OCI-M1 (cell line): ENCODE measurements around the gene ELOVL1.

Source experiments
- DNase-seq: peaks from one replicate; lab custom pipeline; 2025; lab: John Stamatoyannopoulos, UW

Gene ELOVL1

DNA sequence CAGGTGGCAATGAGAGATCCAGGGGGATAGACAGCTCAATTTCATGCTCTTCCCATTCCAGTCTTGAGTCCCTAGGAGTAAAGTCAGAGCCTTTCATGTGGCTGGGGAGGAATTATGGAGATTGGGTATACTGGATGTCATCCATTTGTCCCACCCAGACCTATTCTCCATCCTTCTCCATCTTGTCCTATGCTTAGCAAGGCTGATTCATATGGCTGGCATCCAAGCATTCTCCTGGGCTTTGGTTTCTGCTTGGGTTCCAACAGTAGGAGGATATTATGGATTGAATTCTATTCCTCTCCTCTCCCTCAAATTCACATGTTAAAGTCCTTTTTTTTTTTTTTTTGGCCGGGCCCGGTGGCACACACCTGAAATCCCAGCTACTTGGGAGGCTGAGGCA is 12.9 kb downstream of the ELOVL1 start:
- DNase-seq, result no peak

DNA sequence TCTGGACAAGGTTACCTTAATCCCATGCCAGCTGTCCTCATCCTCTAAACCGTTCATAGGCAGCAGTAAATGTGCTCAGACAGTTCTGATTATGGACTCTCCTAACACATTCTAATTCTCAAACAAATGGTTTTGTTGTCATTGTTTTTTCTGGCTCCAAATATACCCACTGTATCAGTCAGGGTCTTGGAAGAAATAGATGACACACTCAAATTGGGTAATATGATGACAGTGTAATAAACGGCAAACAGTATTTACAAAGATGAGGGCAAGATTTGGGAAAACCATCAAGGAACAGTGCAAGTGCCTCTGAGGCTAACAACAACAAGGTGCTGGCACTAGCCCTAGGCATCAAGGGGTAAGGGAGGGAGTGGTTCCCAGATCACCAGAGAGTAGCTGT is 13.3 kb downstream of the ELOVL1 start:
- no peak for DNase-seq

DNA sequence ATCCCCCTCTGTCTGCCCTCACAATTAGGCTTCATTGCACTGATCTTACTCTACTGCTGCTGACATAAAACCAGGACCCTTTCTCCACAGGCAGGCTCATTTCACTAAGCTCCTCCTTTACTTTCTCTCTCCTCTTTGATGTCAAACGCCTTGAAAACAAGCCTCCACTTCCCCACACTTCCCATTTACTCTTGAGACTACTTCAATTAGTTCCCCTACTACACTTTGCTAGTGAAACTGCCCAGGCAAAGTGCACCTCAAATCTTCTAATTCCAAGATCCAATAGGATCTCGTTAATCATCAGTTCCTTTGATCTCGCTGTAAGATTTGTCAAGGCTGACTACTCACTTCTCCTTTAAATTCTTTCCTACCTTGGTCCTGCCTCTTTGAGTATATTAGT is 14.9 kb downstream of the ELOVL1 start:
- DNase-seq, result no peak

DNA sequence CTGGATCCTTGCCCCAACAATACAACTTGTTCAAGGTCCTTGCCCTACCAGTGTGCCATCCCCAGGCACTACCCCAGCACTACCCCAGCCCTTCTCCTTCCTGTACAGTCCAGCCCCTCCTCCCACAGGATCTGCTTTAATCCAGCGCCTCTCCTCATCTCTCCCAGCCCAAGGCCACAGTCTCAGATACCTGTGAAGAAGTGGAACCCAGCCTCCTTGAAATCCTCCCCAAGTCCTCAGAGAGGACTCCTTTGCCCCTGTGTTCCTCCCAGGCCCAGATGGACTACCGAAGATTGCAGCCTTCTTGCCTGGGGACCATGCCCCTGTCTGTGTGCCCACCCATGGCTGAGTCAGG is 15.5 kb downstream of the ELOVL1 start:
- no peak for DNase-seq

DNA sequence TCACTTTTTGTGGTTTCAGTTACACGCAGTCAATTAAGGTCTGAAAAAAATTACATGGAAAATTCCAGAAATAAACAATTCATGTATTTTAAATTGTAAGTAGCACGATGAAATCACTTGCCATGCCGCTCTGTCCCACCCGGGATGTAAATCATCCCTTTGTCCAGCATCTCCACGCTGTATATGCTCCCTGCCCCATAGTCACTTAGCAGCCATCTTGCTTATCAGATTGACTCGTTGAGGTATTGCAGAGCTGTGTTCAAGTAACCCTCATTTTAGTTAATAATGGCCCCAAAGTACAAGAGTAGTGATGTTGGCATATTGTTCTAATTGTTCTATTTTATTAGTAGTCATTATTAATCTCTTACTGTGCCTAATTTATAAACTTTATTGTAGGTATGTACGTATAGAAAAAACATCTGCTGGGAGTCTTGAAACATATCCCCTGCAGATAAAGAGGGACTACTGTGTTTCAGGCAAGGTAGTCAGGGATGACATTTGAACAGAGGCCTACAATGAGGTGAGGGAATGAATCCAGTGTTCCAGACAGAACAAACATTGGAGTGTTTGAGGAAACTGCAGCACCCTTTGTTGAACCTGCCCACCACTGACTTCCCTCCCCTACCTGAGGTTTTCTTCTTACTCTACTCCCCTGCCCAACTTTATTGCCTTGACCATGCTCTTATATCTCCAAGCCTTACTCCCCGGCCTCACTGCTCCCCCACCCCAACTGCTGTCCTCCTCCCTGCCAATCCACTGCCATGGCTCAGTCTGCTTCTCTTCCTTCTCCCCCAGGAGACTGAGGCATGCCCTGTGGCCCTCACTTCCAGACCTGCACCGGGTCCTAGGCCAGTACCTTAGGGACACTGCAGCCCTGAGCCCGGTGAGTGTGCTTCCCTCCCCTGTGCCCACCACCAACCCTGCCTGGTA is 16.1 kb downstream of the ELOVL1 start:
- DNase-seq, result no peak

DNA sequence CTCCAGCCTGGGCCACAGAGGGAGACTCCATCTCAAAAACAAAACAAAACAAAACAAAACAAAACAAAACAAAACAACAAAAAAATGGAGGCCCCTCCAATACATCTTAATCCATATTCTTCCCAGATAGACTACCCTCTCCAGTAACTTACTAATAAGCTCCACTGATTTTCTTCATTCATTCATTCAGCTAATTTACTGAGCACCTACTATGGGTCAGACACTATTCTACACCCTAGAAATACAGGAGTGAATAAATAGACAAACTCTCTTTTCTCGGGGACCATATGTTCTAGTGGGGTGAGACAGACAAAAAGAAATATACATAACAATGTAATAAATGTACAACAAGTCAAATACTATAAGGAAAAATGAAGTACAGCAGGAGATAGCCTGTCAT is 16.8 kb downstream of the ELOVL1 start:
- DNase-seq, result no peak

DNA sequence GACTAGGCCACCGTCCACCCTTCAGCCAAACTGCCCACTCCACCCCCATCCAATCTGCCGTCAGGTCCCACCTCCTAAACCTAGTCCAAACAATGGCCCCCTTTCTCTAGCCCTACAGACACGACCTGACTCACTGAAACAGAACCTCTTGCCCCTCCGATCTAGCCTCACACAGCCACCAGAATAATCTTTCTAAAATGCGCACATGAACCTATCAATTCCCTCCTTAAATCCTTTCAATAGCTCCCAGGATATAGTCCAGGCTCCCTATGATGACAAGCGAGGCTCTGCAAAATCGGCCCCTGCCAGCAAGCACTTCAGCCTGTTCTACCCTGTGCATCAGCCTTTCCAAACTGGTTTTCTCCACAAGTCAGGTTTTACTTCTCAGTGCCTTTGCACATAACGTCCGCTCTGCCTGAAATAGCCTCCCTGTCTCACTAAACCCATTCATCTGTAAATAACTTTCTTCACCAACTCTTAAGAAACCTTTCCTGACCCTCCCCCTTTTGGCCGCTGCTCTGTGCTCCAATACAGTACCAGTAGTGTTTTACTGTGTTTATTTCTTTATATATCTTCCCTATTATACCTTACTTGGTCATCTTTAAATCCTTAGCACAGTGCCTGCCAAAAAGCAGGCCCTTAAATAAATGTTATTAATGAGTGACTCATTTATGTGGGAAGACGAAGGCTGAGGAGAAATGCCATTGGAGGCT is 18.1 kb downstream of the ELOVL1 start:
- no peak for DNase-seq

DNA sequence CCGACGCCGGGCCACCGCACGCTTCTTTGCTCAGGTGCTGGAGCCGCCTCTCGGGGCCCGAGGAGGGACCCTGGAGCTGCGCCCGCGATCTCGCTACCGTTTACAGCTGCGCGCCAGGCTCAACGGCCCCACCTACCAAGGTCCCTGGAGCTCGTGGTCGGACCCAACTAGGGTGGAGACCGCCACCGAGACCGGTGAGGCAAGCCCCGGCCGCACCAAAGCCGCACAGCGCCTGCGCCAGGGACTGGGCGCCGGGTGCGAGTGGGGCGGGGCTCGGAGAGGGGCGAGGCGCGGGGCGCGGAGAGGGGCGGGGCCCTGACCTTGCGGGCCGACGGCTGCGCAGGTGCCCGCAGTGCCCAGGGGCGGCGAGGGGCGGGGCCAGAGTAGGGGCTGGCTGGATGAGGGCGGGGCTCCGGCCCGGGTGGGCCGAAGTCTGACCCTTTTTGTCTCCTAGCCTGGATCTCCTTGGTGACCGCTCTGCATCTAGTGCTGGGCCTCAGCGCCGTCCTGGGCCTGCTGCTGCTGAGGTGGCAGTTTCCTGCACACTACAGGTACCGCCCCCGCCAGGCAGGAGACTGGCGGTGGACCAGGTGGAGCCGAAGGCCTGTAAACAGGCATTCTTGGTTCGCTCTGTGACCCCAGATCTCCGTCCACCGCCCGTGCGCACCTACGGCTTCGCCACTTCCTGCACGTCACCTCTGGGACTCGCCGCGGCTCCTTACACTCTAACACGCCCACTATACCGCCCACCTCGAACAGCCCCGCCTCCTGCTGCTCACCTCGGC is 18.8 kb downstream of the ELOVL1 start:
- no peak for DNase-seq

DNA sequence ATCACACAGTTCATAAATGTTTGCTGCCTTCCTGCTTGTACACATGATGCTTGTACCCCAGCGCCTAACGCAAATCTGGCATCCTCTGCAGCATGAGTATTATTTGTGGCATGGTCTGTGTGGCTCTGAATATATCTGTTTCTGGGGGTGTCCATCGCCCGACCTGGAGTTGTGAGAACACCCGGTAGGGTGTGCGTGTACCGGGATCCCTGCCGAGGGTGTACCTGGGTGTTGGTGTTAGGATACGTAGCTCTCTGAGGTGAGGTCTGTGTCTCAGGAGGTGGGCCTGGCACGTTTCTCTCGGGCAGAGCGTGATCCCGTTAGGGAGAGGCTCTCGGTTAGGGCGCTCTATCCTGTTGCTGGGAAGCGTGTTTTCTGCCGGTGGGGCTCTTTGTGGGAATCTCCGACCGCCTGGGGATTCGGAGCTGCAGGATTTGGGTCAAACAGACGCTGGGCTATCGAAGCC is 19.4 kb downstream of the ELOVL1 start:
- no peak for DNase-seq

DNA sequence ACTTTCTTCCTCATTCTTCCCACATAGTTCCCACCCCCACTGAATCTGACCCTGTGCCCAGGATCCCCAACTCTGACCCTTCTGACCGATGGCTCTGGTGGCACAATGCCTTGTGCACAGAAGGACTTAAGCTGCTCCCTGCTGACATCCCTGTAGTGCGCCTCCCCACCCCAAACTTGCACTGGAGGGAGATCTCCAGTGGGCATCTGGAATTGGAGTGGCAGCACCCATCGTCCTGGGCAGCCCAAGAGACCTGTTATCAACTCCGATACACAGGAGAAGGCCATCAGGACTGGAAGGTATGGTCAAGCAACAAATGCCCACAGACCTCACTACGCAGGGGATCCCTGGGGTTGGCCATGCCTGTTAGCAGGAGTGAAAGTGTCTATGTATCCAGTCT is 21.2 kb downstream of the ELOVL1 start:
- DNase-seq, result no peak

DNA sequence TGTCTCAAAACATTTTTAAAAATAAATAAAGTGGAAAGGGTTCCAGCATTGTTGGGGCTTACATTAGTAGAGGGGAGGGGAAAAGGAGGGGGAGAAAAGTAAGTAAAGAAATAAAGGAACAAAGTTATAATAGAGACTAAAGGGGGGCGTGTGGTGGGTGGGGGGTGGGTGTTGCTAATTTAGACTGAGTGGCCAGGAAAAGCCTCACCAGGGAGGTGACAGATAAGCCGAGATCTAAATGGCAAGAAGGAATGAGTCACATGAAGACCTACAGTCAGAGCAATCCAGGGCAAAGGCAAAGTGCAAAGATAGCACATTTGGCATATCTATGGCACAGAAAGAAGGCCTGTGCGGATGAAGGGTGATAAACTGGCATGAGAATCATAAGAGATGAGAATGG is 22.7 kb downstream of the ELOVL1 start:
- DNase-seq, result peak; percentile 70

DNA sequence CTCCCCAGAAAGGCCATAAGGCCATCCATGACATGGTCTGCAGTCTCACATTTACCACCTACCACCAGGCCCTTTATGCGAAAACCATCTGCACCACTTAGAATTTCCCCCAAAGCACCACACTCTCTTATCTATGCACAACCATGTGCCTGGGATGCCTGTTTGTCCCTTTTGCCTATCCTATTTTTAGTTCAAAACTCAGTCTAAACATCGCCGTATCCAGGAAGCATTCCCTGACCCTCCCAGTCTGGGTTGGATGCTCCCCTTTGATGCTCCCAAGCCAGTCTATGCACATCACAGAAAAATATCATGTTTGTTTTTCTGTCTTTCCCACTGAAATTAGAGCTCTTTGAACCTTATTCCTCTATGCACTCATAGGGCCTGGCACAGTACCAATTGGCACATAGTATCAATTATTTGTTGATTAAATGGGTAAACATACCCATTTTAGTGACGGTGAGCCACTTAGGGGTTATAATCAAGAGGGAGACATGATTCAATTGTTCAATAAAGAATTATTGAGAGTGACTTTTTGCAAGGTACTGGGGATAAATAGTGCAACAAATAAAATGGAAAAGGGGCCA is 23.5 kb downstream of the ELOVL1 start:
- peak; percentile 38 for DNase-seq

DNA sequence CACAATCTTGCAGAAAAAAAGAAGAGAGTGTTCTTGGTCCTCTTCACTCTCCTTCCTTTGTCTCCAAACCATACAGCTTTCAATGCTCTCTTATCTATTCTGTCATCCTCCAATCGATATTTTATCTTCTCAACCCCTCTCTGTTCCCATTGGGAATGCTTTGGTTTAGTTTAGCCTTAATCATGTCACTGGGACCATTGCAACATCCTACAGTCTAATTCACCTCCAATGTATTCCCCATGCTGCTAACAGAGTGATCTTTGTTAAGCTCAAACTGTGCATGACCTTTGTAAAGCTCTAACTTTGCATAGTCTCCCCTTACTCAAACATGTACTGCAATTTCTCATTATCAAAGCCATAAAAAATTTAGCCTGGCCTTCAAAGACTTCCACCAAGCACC is 27.3 kb downstream of the ELOVL1 start:
- DNase-seq, result no peak

DNA sequence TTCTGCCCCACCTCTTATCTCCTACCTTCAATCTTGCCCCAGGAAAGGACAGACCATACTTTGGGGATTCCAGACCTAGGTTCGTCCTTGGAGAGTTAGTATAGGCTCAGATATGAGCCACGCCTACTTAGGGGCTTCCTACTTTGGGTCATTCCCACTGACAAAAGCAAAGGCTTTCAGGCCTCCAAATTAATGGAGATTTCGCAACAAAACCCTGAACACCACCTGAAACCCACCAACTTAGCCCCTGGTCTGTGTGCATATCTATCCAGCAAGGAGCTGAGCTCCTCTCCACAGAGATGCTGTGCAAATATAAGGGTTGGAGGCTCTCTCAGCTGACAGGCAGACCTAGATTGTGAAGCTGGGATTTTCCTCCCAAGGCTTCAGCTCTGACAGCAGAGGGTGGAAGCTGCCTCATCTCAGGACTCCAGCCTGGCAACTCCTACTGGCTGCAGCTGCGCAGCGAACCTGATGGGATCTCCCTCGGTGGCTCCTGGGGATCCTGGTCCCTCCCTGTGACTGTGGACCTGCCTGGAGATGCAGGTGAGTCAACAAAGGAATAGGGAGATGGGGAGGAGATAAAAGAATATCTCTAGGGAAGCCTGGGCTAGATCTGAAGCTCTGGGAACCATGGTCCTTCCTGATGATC is 28.1 kb downstream of the ELOVL1 start:
- DNase-seq, result no peak

DNA sequence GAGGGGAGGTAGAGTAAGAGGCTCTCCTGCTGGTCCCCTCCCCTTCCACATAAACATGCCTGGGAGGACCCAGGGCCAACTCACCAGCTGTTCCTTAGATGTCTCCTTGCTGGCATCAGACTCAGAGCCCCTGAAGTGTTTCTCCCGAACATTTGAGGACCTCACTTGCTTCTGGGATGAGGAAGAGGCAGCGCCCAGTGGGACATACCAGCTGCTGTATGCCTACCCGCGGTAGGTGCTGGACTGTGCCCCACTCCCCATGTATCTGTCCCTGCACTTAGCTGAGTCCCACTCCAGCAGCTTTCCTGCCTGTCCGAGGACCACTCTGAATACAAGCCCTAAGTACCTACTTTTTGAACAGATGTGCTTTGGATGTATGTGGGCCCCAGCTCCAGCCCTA is 29.8 kb downstream of the ELOVL1 start:
- no peak for DNase-seq

DNA sequence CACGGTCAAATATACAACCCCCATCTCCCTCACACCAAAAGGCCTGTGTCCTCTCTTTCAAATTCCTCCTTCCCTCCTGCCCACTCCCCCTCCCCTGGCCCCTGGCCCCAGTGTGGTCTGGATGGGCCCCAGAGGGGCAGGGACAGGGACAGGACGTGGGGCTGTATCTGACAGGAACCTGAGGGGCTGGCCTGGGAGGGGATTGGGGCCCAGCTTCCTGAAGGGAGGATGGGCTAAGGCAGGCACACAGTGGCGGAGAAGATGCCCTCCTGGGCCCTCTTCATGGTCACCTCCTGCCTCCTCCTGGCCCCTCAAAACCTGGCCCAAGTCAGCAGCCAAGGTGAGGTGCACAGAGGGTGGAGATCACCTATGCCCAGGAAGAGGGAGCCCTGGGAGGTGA is 30.2 kb downstream of the ELOVL1 start, which contains the start of gene MPL:
MPL (plus strand) TSS at position 231 of the 400 bp plus-strand sequence; CDS start at position 262, 31 bp downstream.
- DNase-seq, result no peak

DNA sequence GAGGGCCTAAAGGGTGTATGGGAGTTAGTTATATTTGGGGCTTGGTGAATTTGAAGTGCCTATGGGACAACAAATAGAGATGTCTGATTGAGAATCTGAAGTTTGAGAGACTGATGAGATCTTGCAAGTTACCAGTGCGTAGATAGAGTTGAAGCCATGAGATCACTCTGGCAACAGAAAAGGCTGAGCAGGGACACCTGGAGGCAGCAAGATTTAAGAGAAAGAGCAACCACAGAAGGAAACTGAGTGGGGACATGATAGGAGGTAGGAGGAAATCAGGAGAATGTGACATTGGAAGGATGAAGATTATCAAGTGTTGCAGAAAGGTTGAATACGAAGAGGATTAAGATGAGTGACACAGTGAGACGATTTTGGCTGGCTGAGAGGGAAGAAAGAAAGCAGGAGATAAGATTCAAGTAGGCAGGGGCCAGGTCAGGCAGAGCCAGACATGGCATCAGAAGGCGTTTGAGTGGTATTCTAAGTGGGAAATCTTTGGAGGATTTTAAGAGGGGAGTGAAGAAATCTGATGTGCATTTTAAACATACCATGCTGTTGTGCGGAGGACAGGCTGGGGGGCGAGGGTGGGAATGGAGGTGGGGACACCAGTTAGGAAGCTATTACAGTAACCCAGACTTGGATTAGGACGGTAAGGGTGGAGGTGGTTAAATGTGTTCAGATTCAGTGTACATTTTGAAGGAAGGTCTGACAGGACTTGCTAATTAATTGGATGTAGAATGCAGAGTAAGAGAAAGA is 33.2 kb downstream of the ELOVL1 start:
- no peak for DNase-seq

DNA sequence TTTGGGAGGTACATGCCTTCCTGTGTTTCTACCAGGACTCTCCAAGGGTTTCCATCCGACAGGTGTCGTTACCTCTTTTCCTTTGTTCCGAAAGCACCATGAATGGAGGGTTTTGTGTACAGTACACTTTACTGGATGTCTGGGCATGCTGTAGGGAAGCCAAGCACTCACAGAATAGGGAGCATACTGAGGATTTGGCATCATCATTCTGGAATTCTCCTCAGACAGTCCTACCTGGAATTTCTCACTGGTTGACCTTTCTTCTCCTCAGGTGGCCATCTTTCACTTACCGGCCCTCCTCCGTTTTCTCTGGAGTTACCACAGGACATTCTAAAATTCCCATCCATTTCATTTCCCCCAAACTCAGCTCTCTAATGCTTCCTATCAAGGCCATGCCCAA is 36.1 kb downstream of the ELOVL1 start:
- no peak for DNase-seq

DNA sequence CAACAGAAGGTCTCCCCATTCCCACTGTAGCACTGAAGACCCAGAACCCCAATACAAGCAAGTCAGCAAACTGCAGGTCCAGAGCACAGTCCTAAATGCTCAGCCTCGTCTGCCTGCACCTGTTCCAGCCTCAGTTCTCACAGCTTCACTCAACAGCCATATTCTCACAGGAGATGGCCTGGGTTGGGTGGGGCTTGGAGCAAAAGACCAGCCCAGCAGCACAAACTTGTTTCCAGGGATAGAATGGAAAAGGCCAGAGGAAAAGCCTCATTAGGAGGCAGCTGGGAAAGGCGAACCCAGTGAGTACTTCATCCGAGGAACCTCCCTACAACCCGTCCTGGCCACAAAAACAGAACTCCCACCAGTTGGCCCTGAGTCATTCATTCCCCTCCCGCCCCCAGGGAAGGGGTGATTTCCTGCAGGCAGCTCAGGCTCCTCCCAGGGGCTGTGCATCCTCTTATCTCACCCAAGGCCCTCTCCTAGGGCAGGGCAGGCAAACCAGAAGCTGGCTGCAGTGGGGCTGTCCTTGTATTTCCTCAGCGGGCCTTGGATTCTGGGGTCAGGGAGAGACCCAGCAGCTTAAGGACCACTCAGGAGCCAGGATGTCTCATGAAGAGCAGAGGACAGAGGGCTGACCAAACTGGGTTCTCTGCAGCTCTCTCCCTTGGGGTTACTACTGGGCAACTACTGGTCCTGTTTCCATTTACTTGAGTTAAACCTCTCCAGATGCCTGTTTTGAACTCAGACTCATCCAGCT is 37.6 kb downstream of the ELOVL1 start:
- peak; percentile 95 for DNase-seq
